Endothelial cell of umbilical vein (primary cell): ENCODE data around the gene CCL14. TPM values are rescaled to one million over a fixed set of nuclear protein-coding genes. Genes with fewer than 3 reads are reported as not detected.

Experiments used
- BruUV-seq: library from RNA; stranded (reverse); fragments of 400-500 nt; replicated peaks from 2 replicates; lab custom pipeline; 2021; lab: Mats Ljungman, UMichigan
- CTCF ChIA-PET: fragments of 300-600, 350-600 bp; sonication (Branson Sonifier 250); formaldehyde crosslinking; loops from one replicate; lab custom pipeline; 2021; ENCODE audit warnings: antibody characterized with exemption, inconsistent platforms; lab: Charles Lee
- POLR2A ChIA-PET: fragments of 300-600, 350-600 bp; sonication (Branson Sonifier 250); formaldehyde crosslinking; loops from one replicate; lab custom pipeline; 2021; ENCODE audit warnings: antibody characterized with exemption, inconsistent platforms; lab: Charles Lee
- DNase-seq: peaks from one replicate; pipeline ENCODE4 v3.0.0-alpha.2; 2011; ENCODE audit warnings: low read depth, low spot score
- FAIRE-seq: peaks from 2 replicates; lab custom pipeline; 2011; peaks lifted over from hg19 to GRCh38; lab: Jason Lieb, UNC
- H2AFZ ChIP-seq: 2 replicates; pipeline ENCODE4 v1.6.0; 2012; ENCODE audit warnings: low read depth, low read length, control low read depth, inconsistent platforms
- H3K27ac ChIP-seq: 2 replicates; pipeline ENCODE4 v1.5.1; 2011; ENCODE audit warnings: low read depth, mild to moderate bottlenecking, control low read depth, low read length, moderate library complexity; ENCODE audit not compliant: insufficient read depth
- H3K27me3 ChIP-seq, 2 experiments: 2 replicates each; pipeline versions ENCODE4 v1.6.0 to v1.6.1; 2011; ENCODE audit warnings: low read length in 2 of 2, mixed read lengths in 1 of 2; ENCODE audit not compliant: control insufficient read depth in 2 of 2, insufficient read depth in 2 of 2
- H3K36me3 ChIP-seq, 2 experiments: 2 replicates in 1 of 2; 3 replicates in 1 of 2; pipeline ENCODE4 v1.5.1; 2011; ENCODE audit warnings: low read length in 2 of 2, mild to moderate bottlenecking in 1 of 2, moderate library complexity in 1 of 2; ENCODE audit not compliant: control insufficient read depth in 2 of 2, insufficient read depth in 2 of 2; ENCODE audit errors: extremely low read depth in 1 of 2
- H3K4me1 ChIP-seq: 3 replicates; pipeline ENCODE4 v1.5.1; 2011; ENCODE audit warnings: mild to moderate bottlenecking, low read length; ENCODE audit not compliant: control insufficient read depth, insufficient read depth; ENCODE audit errors: extremely low read depth
- H3K4me2 ChIP-seq: 2 replicates; pipeline ENCODE4 v1.6.1; 2011; ENCODE audit warnings: low read length, control low read depth, mixed read lengths; ENCODE audit not compliant: insufficient read depth
- H3K4me3 ChIP-seq, 3 experiments: fragments of 200-600 bp in 1 of 3; sonication (generic), shearing (Covaris generic) in 1 of 3; replicated peaks in 1 of 3; 2 replicates each; pipeline ENCODE4 v1.5.1; 2011 to 2016; ENCODE audit warnings: control low read depth in 3 of 3, low read length in 3 of 3, mild to moderate bottlenecking in 2 of 3, inconsistent platforms in 1 of 3, low read depth in 1 of 3, moderate library complexity in 1 of 3; ENCODE audit not compliant: insufficient read depth in 1 of 3
- H3K79me2 ChIP-seq: 2 replicates; pipeline ENCODE4 v1.6.0; 2012; ENCODE audit warnings: low read length, inconsistent platforms; ENCODE audit not compliant: control insufficient read depth, insufficient read depth
- H3K9ac ChIP-seq: replicated peaks from 2 replicates; pipeline ENCODE3; 2011; ENCODE audit warnings: low read length, control low read depth; ENCODE audit not compliant: insufficient read depth; ENCODE audit errors: extremely low read depth
- H3K9me1 ChIP-seq: replicated peaks from 3 replicates; pipeline ENCODE4 v1.6.0; 2011; ENCODE audit warnings: mild to moderate bottlenecking, low read length; ENCODE audit not compliant: control insufficient read depth, insufficient read depth; ENCODE audit errors: extremely low read depth
- H3K9me3 ChIP-seq: replicated peaks from 2 replicates; pipeline ENCODE4 v1.5.1; 2012; ENCODE audit warnings: low read length, inconsistent platforms; ENCODE audit not compliant: control insufficient read depth, insufficient read depth
- H4K20me1 ChIP-seq: replicated peaks from 2 replicates; pipeline ENCODE3; 2011; ENCODE audit warnings: mild to moderate bottlenecking, low read length; ENCODE audit not compliant: control insufficient read depth, insufficient read depth; ENCODE audit errors: extremely low read depth
- EZH2 ChIP-seq: IDR thresholded peaks from 2 replicates; pipeline ENCODE4 v1.6.1; 2012; ENCODE audit warnings: borderline replicate concordance, low read depth, mild to moderate bottlenecking, moderate library complexity, low read length, inconsistent platforms; ENCODE audit not compliant: severe bottlenecking
- FOS ChIP-seq: IDR thresholded peaks from 2 replicates; pipeline ENCODE4 v1.6.1; 2011; ENCODE audit warnings: mild to moderate bottlenecking, low read length, moderate library complexity, borderline replicate concordance; ENCODE audit not compliant: insufficient read depth
- GATA2 ChIP-seq: IDR thresholded peaks from 2 replicates; pipeline ENCODE4 v1.7.0; 2011; ENCODE audit warnings: low read depth, mild to moderate bottlenecking, moderate library complexity, mixed read lengths, low read length; ENCODE audit not compliant: insufficient read length, insufficient read depth
- JUN ChIP-seq: IDR thresholded peaks from 2 replicates; pipeline ENCODE4 v1.6.1; 2011; ENCODE audit warnings: borderline replicate concordance, low read depth; ENCODE audit not compliant: insufficient read length, insufficient read depth
- MAX ChIP-seq: IDR thresholded peaks from 2 replicates; pipeline ENCODE4 v1.6.1; 2011; ENCODE audit not compliant: insufficient read depth, insufficient read length
- MYC ChIP-seq: IDR thresholded peaks from one replicate; pipeline ENCODE4 v1.6.1; 2011; ENCODE audit warnings: mild to moderate bottlenecking, low read depth, low read length
- POLR2A ChIP-seq: IDR thresholded peaks from 2 replicates; pipeline ENCODE4 v1.6.1; 2012; ENCODE audit warnings: low read depth, mild to moderate bottlenecking, control low read depth, low read length
- POLR2AphosphoS5 ChIP-seq: IDR thresholded peaks from 2 replicates; pipeline ENCODE4 v1.6.1; 2012; ENCODE audit warnings: low read depth, mild to moderate bottlenecking, control low read depth, low read length, moderate library complexity; ENCODE audit not compliant: insufficient read depth
- dilution Hi-C: fragments of 300-500 bp; cut with MboI; formaldehyde crosslinking; loops from one replicate; pipeline ENCODE4 v1.15.0; 2019; ENCODE audit warnings: low sequenced_read_pairs; ENCODE audit not compliant: extremely low pct_ligation_motif_present
- intact Hi-C: fragments of 100-400 bp; cut with micrococcal nuclease; formaldehyde crosslinking; loops from one replicate; pipeline ENCODE4 v1.10.0; 2022
- polyA plus RNA-seq, 4 experiments: library from polyadenylated mRNA; depleted of rRNA in 3 of 4; stranded (reverse) in 3 of 4; unstranded in 1 of 4; fragments of >200 nt; gene quantifications; 2 replicates each; pipeline versions ENCODE4 v1.2.1 to v1.2.3, GENCODE V29; 2011 to 2012; ENCODE audit warnings: missing spikeins in 1 of 4
- total RNA-seq: library from RNA; stranded (reverse); gene quantifications from 2 replicates; pipeline ENCODE4 v1.2.3, GENCODE V29; 2021
- TF ChIP-seq, protein P1 (sequence below), 2 donors: IDR thresholded peaks; 1 replicate in 1 of 2; 2 replicates in 1 of 2; pipeline ENCODE4 v1.5.1; 2011; ENCODE audit warnings: low read length in 2 of 2, mild to moderate bottlenecking in 2 of 2, moderate library complexity in 2 of 2, control low read depth in 1 of 2, inconsistent platforms in 1 of 2, low read depth in 1 of 2; ENCODE audit not compliant: insufficient read depth in 1 of 2; ENCODE audit errors: extremely low read depth in 1 of 2

CCL14 gene
- total and polyA plus RNA-seq, 2 donors (not counting 3 experiments of a cell fraction or from before 2014, with no cell fraction given), result 21.3 to 25.8 TPM

DNA sequence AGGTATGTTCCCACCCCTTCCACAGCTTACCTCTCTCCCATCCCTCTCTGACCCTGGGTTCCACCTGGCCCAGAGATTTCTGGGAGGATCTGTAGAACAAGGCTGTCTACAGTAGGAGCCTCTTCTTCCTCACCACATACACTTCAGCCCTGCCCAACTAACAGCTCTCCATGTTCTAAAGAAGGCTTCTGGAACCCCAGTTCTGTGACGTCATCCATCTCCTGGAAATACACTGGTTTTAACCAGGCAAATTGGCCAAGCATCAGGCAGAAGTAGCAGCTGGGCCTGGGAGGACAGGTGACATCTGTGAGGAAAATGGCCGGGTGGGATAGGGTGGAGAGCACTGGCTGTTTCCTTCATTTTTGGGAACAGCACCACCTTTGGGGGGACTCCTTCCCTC is 43.0 kb downstream of the CCL14 start, which contains the start of gene LYZL6:
Gene LYZL6 (minus strand): TSS at position 177 of the 400 bp plus-strand sequence. CDS start 4,357 bp downstream, outside the sequence.
- Histone ChIP-seq H3K27me3 (peaks cover 0 to 2% of the 10 kb centered on the region in 2 experiments), H3K9me3 (no peaks in the 10 kb centered on the region), H3K27ac (no peak within 1 kb of the TSS), H3K79me2 (no peaks in the 10 kb centered on the region), H3K4me3 (no peak within 1 kb of the TSS), H3K4me2 (no peak within 1 kb of the TSS), H3K4me1 (no peaks in the 10 kb centered on the region), H4K20me1 (no peaks in the 10 kb centered on the region), H3K9me1 (no peaks in the 10 kb centered on the region), H2AFZ (no peak within 1 kb of the TSS), H3K36me3 (no peaks in the 10 kb centered on the region), H3K9ac (no peak within 1 kb of the TSS)
- TF ChIP-seq GATA2, result no peak
- no peak for TF ChIP-seq FOS
- TF ChIP-seq POLR2A, result no peak
- TF ChIP-seq POLR2AphosphoS5, result no peak
- no peak for TF ChIP-seq MAX
- no peak for TF ChIP-seq JUN
- TF ChIP-seq, protein P1, sequence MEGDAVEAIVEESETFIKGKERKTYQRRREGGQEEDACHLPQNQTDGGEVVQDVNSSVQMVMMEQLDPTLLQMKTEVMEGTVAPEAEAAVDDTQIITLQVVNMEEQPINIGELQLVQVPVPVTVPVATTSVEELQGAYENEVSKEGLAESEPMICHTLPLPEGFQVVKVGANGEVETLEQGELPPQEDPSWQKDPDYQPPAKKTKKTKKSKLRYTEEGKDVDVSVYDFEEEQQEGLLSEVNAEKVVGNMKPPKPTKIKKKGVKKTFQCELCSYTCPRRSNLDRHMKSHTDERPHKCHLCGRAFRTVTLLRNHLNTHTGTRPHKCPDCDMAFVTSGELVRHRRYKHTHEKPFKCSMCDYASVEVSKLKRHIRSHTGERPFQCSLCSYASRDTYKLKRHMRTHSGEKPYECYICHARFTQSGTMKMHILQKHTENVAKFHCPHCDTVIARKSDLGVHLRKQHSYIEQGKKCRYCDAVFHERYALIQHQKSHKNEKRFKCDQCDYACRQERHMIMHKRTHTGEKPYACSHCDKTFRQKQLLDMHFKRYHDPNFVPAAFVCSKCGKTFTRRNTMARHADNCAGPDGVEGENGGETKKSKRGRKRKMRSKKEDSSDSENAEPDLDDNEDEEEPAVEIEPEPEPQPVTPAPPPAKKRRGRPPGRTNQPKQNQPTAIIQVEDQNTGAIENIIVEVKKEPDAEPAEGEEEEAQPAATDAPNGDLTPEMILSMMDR (IDR thresholded peaks at IDR 0.05; ENCODE audit: extremely low read depth in 1 of 2, insufficient read depth in 1 of 2, low read depth in 1 of 2, low read length in 2 of 2), result no peak
- no peak for TF ChIP-seq EZH2
- TF ChIP-seq MYC, result no peak
- intact Hi-C loops, result loop anchor here (10.0 kb wide), 1 partner anchor 99 kb away; no protein-coding TSS in a partner anchor
- dilution Hi-C loops, result no loop called here
- ChIA-PET POLR2A (no interaction called here), CTCF (interaction anchor here (0.6 to 1.5 kb wide), 3 partner anchors 11 to 540 kb away, joined by 3 to 5 read pairs (median 4); no protein-coding TSS in a partner anchor)
- BruUV-seq, result no TSS peak
- FAIRE-seq (no peak), DNase-seq (no peak)
